ENCODE data around the gene EMX1. TPM values are rescaled to one million over a fixed set of nuclear protein-coding genes. Genes with fewer than 3 reads are reported as not detected.
A peak's percentile ranks its signal among the peaks of the same experiment; 100 is the strongest.

EMX1 gene
- total and polyA plus RNA-seq, 2 of the 13 experiments (the other 11 are each of a cell fraction or from before 2014, with no cell fraction given): 0.62 to 4.9 TPM

DNA sequence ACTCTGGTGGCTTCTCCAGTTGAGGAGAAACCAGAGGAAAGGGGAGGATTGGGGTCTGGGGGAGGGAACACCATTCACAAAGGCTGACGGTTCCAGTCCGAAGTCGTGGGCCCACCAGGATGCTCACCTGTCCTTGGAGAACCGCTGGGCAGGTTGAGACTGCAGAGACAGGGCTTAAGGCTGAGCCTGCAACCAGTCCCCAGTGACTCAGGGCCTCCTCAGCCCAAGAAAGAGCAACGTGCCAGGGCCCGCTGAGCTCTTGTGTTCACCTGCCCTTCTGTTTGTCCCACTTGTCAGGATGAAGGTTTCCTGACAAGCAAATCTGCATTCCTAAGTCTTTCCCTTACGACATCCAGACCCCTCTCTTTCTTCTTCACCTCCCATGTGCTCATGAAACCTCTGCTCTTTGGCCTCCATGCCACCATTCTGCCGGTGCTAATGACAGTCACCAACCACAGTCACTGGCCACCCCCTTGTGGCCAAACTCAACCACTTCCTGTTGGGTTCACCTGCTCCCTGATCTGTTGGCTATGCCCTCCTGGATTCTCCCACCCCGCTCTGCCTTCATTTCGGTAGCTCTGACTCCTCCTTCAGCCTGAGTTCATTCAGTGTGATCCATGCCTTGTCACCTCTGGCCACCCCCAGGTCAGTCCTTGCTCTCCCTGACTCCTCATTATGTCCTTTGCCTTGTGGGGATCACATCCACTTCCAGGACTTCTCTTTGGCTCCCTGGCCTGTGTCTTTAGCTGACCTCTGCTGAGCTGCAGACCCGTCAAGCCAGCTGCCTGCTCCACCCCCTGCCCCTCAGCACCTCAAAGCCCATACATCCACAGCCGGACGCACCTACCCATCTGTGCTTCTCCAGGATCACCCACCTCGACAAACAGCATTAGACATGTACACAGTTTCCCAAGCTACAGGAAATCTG is 17.6 kb downstream of the EMX1 start (continued):
- TF ChIP-seq RBM39 (IDR thresholded peaks at IDR 0.05; ENCODE audit: low read depth, low read length, poor library complexity, severe bottlenecking) (no peak), SALL2 (CRISPR knock-in tag; IDR thresholded peaks at IDR 0.05) (no peak), ZNF644 (CRISPR knock-in tag; IDR thresholded peaks at IDR 0.05; ENCODE audit: low read depth) (peak; percentile 88), MIER3 (CRISPR knock-in tag; IDR thresholded peaks at IDR 0.05; ENCODE audit: borderline replicate concordance) (no peak), TAF15 (IDR thresholded peaks at IDR 0.05; ENCODE audit: low read depth, low read length, poor library complexity, severe bottlenecking) (no peak), ETV5 (CRISPR knock-in tag; IDR thresholded peaks at IDR 0.05; ENCODE audit: borderline replicate concordance) (peak; percentile 83; the same call in 1 of the 2 replicates), NFIB (CRISPR knock-in tag; IDR thresholded peaks at IDR 0.05; ENCODE audit: borderline replicate concordance) (0 out of 2 replicates have a peak, but pooled peaks have one; percentile 54), ELF3 (CRISPR knock-in tag; IDR thresholded peaks at IDR 0.05) (peak; percentile 95), PPARG (CRISPR knock-in tag; conservative IDR thresholded peaks at IDR 0.05) (peak; percentile 56; the same call in 1 of the 2 replicates), STAG1 (CRISPR knock-in tag; IDR thresholded peaks at IDR 0.05) (peak; percentile 93), SPEN (CRISPR knock-in tag; IDR thresholded peaks at IDR 0.05; ENCODE audit: low read depth) (peak; percentile 50; the same call in 1 of the 2 replicates), RXRB (CRISPR knock-in tag; IDR thresholded peaks at IDR 0.05; ENCODE audit: borderline replicate concordance) (peak; percentile 48; the same call in 1 of the 2 replicates), HNF4A (CRISPR knock-in tag; IDR thresholded peaks at IDR 0.05) (peak; percentile 32; the same call in 1 of the 2 replicates), HHEX (CRISPR knock-in tag; IDR thresholded peaks at IDR 0.05) (no peak), RFX5 (IDR thresholded peaks at IDR 0.05; ENCODE audit: low read depth, low read length) (0 out of 2 replicates have a peak, but pooled peaks have one; percentile 17), ZNF138 (CRISPR knock-in tag; IDR thresholded peaks at IDR 0.05; ENCODE audit: low read depth) (no peak), ZNF768 (CRISPR knock-in tag; IDR thresholded peaks at IDR 0.05) (no peak)
- TF ChIP-seq, protein P1, sequence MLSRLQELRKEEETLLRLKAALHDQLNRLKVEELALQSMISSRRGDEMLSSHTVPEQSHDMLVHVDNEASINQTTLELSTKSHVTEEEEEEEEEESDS (CRISPR knock-in tag; IDR thresholded peaks at IDR 0.05; ENCODE audit: borderline replicate concordance): no peak
- TF ChIP-seq, protein P2, sequence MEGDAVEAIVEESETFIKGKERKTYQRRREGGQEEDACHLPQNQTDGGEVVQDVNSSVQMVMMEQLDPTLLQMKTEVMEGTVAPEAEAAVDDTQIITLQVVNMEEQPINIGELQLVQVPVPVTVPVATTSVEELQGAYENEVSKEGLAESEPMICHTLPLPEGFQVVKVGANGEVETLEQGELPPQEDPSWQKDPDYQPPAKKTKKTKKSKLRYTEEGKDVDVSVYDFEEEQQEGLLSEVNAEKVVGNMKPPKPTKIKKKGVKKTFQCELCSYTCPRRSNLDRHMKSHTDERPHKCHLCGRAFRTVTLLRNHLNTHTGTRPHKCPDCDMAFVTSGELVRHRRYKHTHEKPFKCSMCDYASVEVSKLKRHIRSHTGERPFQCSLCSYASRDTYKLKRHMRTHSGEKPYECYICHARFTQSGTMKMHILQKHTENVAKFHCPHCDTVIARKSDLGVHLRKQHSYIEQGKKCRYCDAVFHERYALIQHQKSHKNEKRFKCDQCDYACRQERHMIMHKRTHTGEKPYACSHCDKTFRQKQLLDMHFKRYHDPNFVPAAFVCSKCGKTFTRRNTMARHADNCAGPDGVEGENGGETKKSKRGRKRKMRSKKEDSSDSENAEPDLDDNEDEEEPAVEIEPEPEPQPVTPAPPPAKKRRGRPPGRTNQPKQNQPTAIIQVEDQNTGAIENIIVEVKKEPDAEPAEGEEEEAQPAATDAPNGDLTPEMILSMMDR (CRISPR knock-in tag; IDR thresholded peaks at IDR 0.05): peak; percentile 91
- TF ChIP-seq, protein P3, sequence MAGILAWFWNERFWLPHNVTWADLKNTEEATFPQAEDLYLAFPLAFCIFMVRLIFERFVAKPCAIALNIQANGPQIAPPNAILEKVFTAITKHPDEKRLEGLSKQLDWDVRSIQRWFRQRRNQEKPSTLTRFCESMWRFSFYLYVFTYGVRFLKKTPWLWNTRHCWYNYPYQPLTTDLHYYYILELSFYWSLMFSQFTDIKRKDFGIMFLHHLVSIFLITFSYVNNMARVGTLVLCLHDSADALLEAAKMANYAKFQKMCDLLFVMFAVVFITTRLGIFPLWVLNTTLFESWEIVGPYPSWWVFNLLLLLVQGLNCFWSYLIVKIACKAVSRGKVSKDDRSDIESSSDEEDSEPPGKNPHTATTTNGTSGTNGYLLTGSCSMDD (CRISPR knock-in tag; IDR thresholded peaks at IDR 0.05): no peak
- TF ChIP-seq, protein P4, sequence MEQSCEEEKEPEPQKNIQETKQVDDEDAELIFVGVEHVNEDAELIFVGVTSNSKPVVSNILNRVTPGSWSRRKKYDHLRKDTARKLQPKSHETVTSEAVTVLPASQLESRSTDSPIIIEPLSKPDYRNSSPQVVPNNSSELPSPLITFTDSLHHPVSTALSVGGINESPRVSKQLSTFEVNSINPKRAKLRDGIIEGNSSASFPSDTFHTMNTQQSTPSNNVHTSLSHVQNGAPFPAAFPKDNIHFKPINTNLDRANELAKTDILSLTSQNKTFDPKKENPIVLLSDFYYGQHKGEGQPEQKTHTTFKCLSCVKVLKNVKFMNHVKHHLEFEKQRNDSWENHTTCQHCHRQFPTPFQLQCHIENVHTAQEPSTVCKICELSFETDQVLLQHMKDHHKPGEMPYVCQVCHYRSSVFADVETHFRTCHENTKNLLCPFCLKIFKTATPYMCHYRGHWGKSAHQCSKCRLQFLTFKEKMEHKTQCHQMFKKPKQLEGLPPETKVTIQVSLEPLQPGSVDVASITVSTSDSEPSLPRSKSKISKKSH (CRISPR knock-in tag; IDR thresholded peaks at IDR 0.05; ENCODE audit: borderline replicate concordance): 0 out of 2 replicates have a peak, but pooled peaks have one; percentile 48
- TF ChIP-seq, protein P5, sequence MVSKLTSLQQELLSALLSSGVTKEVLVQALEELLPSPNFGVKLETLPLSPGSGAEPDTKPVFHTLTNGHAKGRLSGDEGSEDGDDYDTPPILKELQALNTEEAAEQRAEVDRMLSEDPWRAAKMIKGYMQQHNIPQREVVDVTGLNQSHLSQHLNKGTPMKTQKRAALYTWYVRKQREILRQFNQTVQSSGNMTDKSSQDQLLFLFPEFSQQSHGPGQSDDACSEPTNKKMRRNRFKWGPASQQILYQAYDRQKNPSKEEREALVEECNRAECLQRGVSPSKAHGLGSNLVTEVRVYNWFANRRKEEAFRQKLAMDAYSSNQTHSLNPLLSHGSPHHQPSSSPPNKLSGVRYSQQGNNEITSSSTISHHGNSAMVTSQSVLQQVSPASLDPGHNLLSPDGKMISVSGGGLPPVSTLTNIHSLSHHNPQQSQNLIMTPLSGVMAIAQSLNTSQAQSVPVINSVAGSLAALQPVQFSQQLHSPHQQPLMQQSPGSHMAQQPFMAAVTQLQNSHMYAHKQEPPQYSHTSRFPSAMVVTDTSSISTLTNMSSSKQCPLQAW (CRISPR knock-in tag; IDR thresholded peaks at IDR 0.05): no peak

Measured in HepG2 (cell line).